ENCODE data around the gene RAB7A. TPM values are rescaled to one million over a fixed set of nuclear protein-coding genes. Genes with fewer than 3 reads are reported as not detected.

Gene RAB7A
- polyA plus RNA-seq, 1 donor (not counting 4 experiments of a cell fraction or from before 2014, with no cell fraction given): 364 TPM

- no peaks in the 10 kb centered on the region for H3K9me3 ChIP-seq (ENCODE audit: control insufficient read depth, low read depth, low read length)
- H3K4me1 ChIP-seq (ENCODE audit: control insufficient read depth, extremely low read depth, insufficient read depth, low read length): no peaks in the 10 kb centered on the region
- DNase-seq (ENCODE audit: low read depth, low spot score): no peak
- peaks cover 93% of the 10 kb centered on the region for H3K79me2 ChIP-seq (ENCODE audit: control insufficient read depth, insufficient read depth, low read length)
- no peak overlapping the region for H3K27ac ChIP-seq (ENCODE audit: control insufficient read depth, insufficient read depth, low read length)
- H4K20me1 ChIP-seq (ENCODE audit: control insufficient read depth, extremely low read depth, insufficient read depth, low read length): peaks cover 18% of the 10 kb centered on the region
- H3K36me3 ChIP-seq (ENCODE audit: control insufficient read depth in 2 of 2, extremely low read depth in 1 of 2, insufficient read depth in 2 of 2, low read length in 2 of 2): peaks cover 2 to 4% of the 10 kb centered on the region in 2 experiments
- no peak for FAIRE-seq
- H3K4me3 ChIP-seq (ENCODE audit: control insufficient read depth in 2 of 3, extremely low read depth in 1 of 3, insufficient read depth in 2 of 3, low read depth in 1 of 3, low read length in 3 of 3): no peak overlapping the region
- H3K9ac ChIP-seq (ENCODE audit: control insufficient read depth, extremely low read depth, insufficient read depth, low read length): no peak overlapping the region
- no peak for TF ChIP-seq EZH2 (IDR thresholded peaks at IDR 0.05; ENCODE audit: low read length)
- TF ChIP-seq CTCF (optimal IDR thresholded peaks at IDR 0.05 in 1 of 3, IDR thresholded peaks at IDR 0.05 in 1 of 3, conservative IDR thresholded peaks at IDR 0.05 in 1 of 3; ENCODE audit: extremely low read depth in 1 of 3, insufficient read depth in 2 of 3, low read length in 3 of 3): no peak
- no peak overlapping the region for H2AFZ ChIP-seq (ENCODE audit: control insufficient read depth, low read length)
- no peaks in the 10 kb centered on the region for H3K9me1 ChIP-seq (ENCODE audit: control insufficient read depth, extremely low read depth, insufficient read depth, low read length)
- no peak overlapping the region for H3K4me2 ChIP-seq (ENCODE audit: control insufficient read depth, extremely low read depth, insufficient read depth, low read depth, low read length)
- H3K27me3 ChIP-seq (ENCODE audit: control insufficient read depth, extremely low read depth, insufficient read depth, low read length): no peaks in the 10 kb centered on the region
- dilution Hi-C loops (cut with MboI; ENCODE audit: extremely low pct_ligation_motif_present, low sequenced_read_pairs): no loop called here
These were observed 34.9 kb downstream of the RAB7A start for GRCh38 chr3:128760881-128761280.

GRCh38 chr3:128761392-128761791 is 35.4 kb downstream of the RAB7A start:
- Histone ChIP-seq H3K4me1 (ENCODE audit: control insufficient read depth, extremely low read depth, insufficient read depth, low read length) (no peaks in the 10 kb centered on the region), H3K9me3 (ENCODE audit: control insufficient read depth, low read depth, low read length) (no peaks in the 10 kb centered on the region), H3K4me2 (ENCODE audit: control insufficient read depth, extremely low read depth, insufficient read depth, low read depth, low read length) (no peak overlapping the region), H3K4me3 (ENCODE audit: control insufficient read depth in 2 of 3, extremely low read depth in 1 of 3, insufficient read depth in 2 of 3, low read depth in 1 of 3, low read length in 3 of 3) (no peak overlapping the region), H3K27me3 (ENCODE audit: control insufficient read depth, extremely low read depth, insufficient read depth, low read length) (no peaks in the 10 kb centered on the region), H2AFZ (ENCODE audit: control insufficient read depth, low read length) (no peak overlapping the region), H3K9me1 (ENCODE audit: control insufficient read depth, extremely low read depth, insufficient read depth, low read length) (no peaks in the 10 kb centered on the region), H4K20me1 (ENCODE audit: control insufficient read depth, extremely low read depth, insufficient read depth, low read length) (peaks cover 18% of the 10 kb centered on the region), H3K36me3 (ENCODE audit: control insufficient read depth in 2 of 2, extremely low read depth in 1 of 2, insufficient read depth in 2 of 2, low read length in 2 of 2) (peaks cover 2 to 4% of the 10 kb centered on the region in 2 experiments), H3K9ac (ENCODE audit: control insufficient read depth, extremely low read depth, insufficient read depth, low read length) (no peak overlapping the region), H3K27ac (ENCODE audit: control insufficient read depth, insufficient read depth, low read length) (no peak overlapping the region), H3K79me2 (ENCODE audit: control insufficient read depth, insufficient read depth, low read length) (peaks cover 94% of the 10 kb centered on the region)
- DNase-seq (ENCODE audit: low read depth, low spot score): no peak
- FAIRE-seq: no peak
- no peak for TF ChIP-seq CTCF (optimal IDR thresholded peaks at IDR 0.05 in 1 of 3, IDR thresholded peaks at IDR 0.05 in 1 of 3, conservative IDR thresholded peaks at IDR 0.05 in 1 of 3; ENCODE audit: extremely low read depth in 1 of 3, insufficient read depth in 2 of 3, low read length in 3 of 3)
- TF ChIP-seq EZH2 (IDR thresholded peaks at IDR 0.05; ENCODE audit: low read length): no peak
- dilution Hi-C loops (cut with MboI; ENCODE audit: extremely low pct_ligation_motif_present, low sequenced_read_pairs): no loop called here
